Hepatocyte (in vitro differentiated cells): Measurements from ENCODE around the gene SOX6.

ENCODE experiments used
- EZH2 ChIP-seq: fragments of 200-600 bp; sonication (generic); IDR thresholded peaks from 2 replicates; pipeline ENCODE4 v1.6.1; 2016; ENCODE audit warnings: antibody characterized with exemption, mild to moderate bottlenecking, borderline replicate concordance
- EZH2phosphoT487 ChIP-seq: fragments of 200-600 bp; sonication (generic); IDR thresholded peaks from one replicate; pipeline ENCODE4 v1.6.1; 2018; ENCODE audit warnings: antibody characterized with exemption, mild to moderate bottlenecking, low read depth, moderate library complexity; ENCODE audit not compliant: unreplicated experiment, severe bottlenecking
- TF ChIP-seq, protein P1 (sequence below): fragments of 200-600 bp; sonication (generic); IDR thresholded peaks from 2 replicates; pipeline ENCODE4 v1.5.1; 2016; ENCODE audit warnings: antibody characterized with exemption, mild to moderate bottlenecking; ENCODE audit not compliant: poor library complexity

DNA sequence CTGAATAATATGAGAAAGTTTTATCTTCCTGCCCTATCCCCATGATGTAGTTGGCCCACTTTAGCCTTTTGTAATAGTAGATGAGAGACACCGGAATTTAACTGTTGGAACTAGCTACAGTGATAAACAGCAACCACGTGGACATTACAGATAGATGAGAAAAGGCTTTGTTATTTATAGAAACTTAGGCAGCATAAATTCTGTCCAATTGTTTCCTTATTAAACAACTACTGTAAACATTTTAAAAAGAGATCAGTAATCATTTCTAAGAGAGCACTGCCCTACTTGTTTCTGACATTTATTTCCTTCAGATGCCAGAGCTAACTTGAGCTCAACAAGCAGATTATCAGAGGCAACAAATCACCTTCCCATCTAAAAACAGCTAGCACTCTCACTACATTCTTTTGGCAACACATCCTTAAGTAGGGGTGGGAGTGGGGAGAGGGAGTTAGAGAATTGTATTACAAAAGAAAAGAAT, 63.1 kb downstream of the SOX6 start:
- TF ChIP-seq, protein P1, sequence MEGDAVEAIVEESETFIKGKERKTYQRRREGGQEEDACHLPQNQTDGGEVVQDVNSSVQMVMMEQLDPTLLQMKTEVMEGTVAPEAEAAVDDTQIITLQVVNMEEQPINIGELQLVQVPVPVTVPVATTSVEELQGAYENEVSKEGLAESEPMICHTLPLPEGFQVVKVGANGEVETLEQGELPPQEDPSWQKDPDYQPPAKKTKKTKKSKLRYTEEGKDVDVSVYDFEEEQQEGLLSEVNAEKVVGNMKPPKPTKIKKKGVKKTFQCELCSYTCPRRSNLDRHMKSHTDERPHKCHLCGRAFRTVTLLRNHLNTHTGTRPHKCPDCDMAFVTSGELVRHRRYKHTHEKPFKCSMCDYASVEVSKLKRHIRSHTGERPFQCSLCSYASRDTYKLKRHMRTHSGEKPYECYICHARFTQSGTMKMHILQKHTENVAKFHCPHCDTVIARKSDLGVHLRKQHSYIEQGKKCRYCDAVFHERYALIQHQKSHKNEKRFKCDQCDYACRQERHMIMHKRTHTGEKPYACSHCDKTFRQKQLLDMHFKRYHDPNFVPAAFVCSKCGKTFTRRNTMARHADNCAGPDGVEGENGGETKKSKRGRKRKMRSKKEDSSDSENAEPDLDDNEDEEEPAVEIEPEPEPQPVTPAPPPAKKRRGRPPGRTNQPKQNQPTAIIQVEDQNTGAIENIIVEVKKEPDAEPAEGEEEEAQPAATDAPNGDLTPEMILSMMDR: no peak
- TF ChIP-seq EZH2 (no peak), EZH2phosphoT487 (no peak)
